ENCODE measurements around the gene ZNRF1. TPM values are rescaled to one million over a fixed set of nuclear protein-coding genes. Genes with fewer than 3 reads are reported as not detected.

Gene ZNRF1
- polyA plus RNA-seq, 1 experiment, result 36.5 TPM

- CTCF ChIA-PET, result interaction anchor here (1.1 to 1.8 kb wide), 2 partner anchors 45 to 68 kb away, joined by 3 to 5 read pairs; partner anchors contain the start of gene ZNRF1
- POLR2A ChIA-PET, result no interaction called here
- TF ChIP-seq, protein P1, sequence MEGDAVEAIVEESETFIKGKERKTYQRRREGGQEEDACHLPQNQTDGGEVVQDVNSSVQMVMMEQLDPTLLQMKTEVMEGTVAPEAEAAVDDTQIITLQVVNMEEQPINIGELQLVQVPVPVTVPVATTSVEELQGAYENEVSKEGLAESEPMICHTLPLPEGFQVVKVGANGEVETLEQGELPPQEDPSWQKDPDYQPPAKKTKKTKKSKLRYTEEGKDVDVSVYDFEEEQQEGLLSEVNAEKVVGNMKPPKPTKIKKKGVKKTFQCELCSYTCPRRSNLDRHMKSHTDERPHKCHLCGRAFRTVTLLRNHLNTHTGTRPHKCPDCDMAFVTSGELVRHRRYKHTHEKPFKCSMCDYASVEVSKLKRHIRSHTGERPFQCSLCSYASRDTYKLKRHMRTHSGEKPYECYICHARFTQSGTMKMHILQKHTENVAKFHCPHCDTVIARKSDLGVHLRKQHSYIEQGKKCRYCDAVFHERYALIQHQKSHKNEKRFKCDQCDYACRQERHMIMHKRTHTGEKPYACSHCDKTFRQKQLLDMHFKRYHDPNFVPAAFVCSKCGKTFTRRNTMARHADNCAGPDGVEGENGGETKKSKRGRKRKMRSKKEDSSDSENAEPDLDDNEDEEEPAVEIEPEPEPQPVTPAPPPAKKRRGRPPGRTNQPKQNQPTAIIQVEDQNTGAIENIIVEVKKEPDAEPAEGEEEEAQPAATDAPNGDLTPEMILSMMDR (IDR thresholded peaks at IDR 0.05; ENCODE audit: low read depth, low read length), result no peak
- H3K9me3 ChIP-seq (ENCODE audit: control insufficient read depth, insufficient read depth, low read length), result peaks cover 2% of the 10 kb centered on the region; the same call in 1 of the 2 replicates
- no peak overlapping the region for H3K4me3 ChIP-seq (ENCODE audit: low read depth, low read length)
- no peak for DNase-seq (ENCODE audit: low read depth, low spot score)
- H3K27ac ChIP-seq (ENCODE audit: low read depth, low read length), result no peak overlapping the region
- no peaks in the 10 kb centered on the region for H3K27me3 ChIP-seq (ENCODE audit: control insufficient read depth, insufficient read depth, low read length)
Observed at GRCh38 chr16:75043175-75043895, 44.5 kb downstream of the ZNRF1 start.

- ChIA-PET POLR2A (interaction anchor here (0.5 to 1.2 kb wide), 3 partner anchors 15 to 189 kb away, joined by 3 to 6 read pairs (median 5); no protein-coding TSS in a partner anchor), CTCF (no interaction called here)
- TF ChIP-seq, protein P1 (IDR thresholded peaks at IDR 0.05; ENCODE audit: low read depth, low read length), result no peak
- Histone ChIP-seq H3K27ac (ENCODE audit: low read depth, low read length) (no peak overlapping the region), H3K4me3 (ENCODE audit: low read depth, low read length) (no peak overlapping the region), H3K9me3 (ENCODE audit: control insufficient read depth, insufficient read depth, low read length) (no peaks in the 10 kb centered on the region), H3K27me3 (ENCODE audit: control insufficient read depth, insufficient read depth, low read length) (no peaks in the 10 kb centered on the region)
- DNase-seq (ENCODE audit: low read depth, low spot score), result no peak
Observed at GRCh38 chr16:75044800-75045361, 46.1 kb downstream of the ZNRF1 start.

DNA sequence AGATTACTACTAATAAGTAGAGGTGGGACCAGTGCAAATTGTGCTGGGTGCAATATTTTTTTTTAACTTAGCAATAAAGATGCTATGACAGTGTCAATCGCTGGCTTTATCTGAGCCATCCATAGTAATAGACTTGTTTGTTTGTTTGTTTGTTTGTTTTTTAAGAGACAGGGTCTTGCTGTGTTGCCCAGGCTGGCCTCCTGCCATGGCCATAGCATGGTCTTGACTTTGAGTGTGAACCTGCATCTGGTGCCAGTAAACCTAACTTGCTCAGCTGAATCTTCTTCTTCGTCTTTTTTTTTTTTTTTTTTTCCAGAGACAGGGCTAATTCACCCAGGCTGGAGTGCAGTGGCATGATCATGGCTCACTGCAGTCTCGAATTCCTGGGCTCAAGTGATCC lies 46.6 kb downstream of the ZNRF1 start:
- CTCF ChIA-PET, result interaction anchor here (1.1 kb wide), 1 partner anchor 153 kb away, joined by 4 read pairs; no protein-coding TSS in a partner anchor

GRCh38 chr16:75048054-75048453 lies 49.2 kb downstream of the ZNRF1 start:
- no peak for DNase-seq (ENCODE audit: low read depth, low spot score)
- ChIA-PET POLR2A (interaction anchor here (0.6 kb wide), 1 partner anchor 13 kb away, joined by 4 read pairs; no protein-coding TSS in a partner anchor), CTCF (no interaction called here)
- no peak overlapping the region for H3K4me3 ChIP-seq (ENCODE audit: low read depth, low read length)
- no peaks in the 10 kb centered on the region for H3K9me3 ChIP-seq (ENCODE audit: control insufficient read depth, insufficient read depth, low read length)
- H3K27ac ChIP-seq (ENCODE audit: low read depth, low read length), result no peak overlapping the region
- no peaks in the 10 kb centered on the region for H3K27me3 ChIP-seq (ENCODE audit: control insufficient read depth, insufficient read depth, low read length)
- TF ChIP-seq, protein P1 (IDR thresholded peaks at IDR 0.05; ENCODE audit: low read depth, low read length), result no peak

More for the DNA sequence above, 46.6 kb downstream of the ZNRF1 start:
- H3K4me3 ChIP-seq (ENCODE audit: low read depth, low read length), result no peak overlapping the region
- H3K27me3 ChIP-seq (ENCODE audit: control insufficient read depth, insufficient read depth, low read length), result no peaks in the 10 kb centered on the region
- H3K9me3 ChIP-seq (ENCODE audit: control insufficient read depth, insufficient read depth, low read length), result no peaks in the 10 kb centered on the region
- H3K27ac ChIP-seq (ENCODE audit: low read depth, low read length), result no peak overlapping the region
- POLR2A ChIA-PET, result interaction anchor here (1.0 kb wide), 1 partner anchor 19 kb away, joined by 3 read pairs; no protein-coding TSS in a partner anchor
- TF ChIP-seq, protein P1 (IDR thresholded peaks at IDR 0.05; ENCODE audit: low read depth, low read length), result no peak
- DNase-seq (ENCODE audit: low read depth, low spot score), result no peak

- DNase-seq (ENCODE audit: low read depth, low spot score), result no peak
- H3K4me3 ChIP-seq (ENCODE audit: low read depth, low read length), result no peak overlapping the region
- CTCF ChIA-PET, result no interaction called here
- no peaks in the 10 kb centered on the region for H3K27me3 ChIP-seq (ENCODE audit: control insufficient read depth, insufficient read depth, low read length)
- POLR2A ChIA-PET, result interaction anchor here (0.6 to 0.7 kb wide), 2 partner anchors 13 to 45 kb away, joined by 4 read pairs; no protein-coding TSS in a partner anchor
- no peak overlapping the region for H3K27ac ChIP-seq (ENCODE audit: low read depth, low read length)
- no peaks in the 10 kb centered on the region for H3K9me3 ChIP-seq (ENCODE audit: control insufficient read depth, insufficient read depth, low read length)
- TF ChIP-seq, protein P1 (IDR thresholded peaks at IDR 0.05; ENCODE audit: low read depth, low read length), result no peak
Observed at GRCh38 chr16:75048530-75048929, 49.7 kb downstream of the ZNRF1 start.

Measured in AG04450 (cell line).